VCaP (cell line): Measurements from ENCODE around the gene RNF187.

Experiments
- H3K27ac ChIP-seq: fragments of 450-650 bp; 2 replicates; pipeline ENCODE4 v1.5.1; 2017
- TF ChIP-seq, protein P1 (sequence below): fragments of 450-650 bp; conservative IDR thresholded peaks from 2 replicates; pipeline ENCODE4 v1.5.1; 2017; ENCODE audit warnings: mild to moderate bottlenecking, moderate library complexity

The RNF187 gene

DNA sequence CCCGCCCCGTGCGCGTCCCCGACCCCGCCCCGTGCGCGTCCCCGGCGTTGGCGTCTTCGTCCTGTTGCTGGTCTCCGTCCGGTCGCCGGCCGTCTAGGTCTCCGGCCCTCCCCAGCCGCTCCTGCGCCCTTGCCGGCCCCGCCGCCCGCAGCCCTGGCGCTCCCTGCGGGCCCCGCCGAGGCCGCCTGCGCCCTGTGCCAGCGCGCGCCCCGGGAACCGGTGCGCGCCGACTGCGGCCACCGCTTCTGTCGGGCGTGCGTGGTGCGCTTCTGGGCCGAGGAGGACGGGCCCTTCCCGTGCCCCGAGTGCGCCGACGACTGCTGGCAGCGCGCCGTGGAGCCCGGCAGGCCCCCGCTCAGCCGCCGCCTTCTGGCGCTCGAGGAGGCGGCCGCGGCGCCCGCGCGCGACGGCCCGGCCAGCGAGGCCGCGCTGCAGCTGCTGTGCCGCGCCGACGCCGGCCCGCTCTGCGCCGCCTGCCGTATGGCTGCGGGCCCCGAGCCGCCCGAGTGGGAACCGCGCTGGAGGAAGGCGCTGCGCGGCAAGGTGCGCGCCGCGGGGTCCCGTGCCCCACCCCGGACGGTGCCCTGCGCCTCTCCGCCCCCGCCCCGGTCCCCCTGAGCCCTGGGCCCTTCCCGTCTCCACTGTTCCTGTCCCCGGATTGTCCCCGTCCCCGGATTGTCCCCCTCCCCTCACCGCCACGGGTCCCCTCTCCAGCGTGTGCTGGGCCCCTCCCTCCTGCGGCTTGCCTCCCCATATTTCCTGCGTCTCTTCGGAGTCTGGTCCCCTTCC lies at the start of gene RNF187:
RNF187 (plus strand) TSS at position 47 of the 789 bp plus-strand sequence.
- peak within 1 kb of the TSS; percentile 99 for H3K27ac ChIP-seq
- TF ChIP-seq, protein P1, sequence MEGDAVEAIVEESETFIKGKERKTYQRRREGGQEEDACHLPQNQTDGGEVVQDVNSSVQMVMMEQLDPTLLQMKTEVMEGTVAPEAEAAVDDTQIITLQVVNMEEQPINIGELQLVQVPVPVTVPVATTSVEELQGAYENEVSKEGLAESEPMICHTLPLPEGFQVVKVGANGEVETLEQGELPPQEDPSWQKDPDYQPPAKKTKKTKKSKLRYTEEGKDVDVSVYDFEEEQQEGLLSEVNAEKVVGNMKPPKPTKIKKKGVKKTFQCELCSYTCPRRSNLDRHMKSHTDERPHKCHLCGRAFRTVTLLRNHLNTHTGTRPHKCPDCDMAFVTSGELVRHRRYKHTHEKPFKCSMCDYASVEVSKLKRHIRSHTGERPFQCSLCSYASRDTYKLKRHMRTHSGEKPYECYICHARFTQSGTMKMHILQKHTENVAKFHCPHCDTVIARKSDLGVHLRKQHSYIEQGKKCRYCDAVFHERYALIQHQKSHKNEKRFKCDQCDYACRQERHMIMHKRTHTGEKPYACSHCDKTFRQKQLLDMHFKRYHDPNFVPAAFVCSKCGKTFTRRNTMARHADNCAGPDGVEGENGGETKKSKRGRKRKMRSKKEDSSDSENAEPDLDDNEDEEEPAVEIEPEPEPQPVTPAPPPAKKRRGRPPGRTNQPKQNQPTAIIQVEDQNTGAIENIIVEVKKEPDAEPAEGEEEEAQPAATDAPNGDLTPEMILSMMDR = no peak

GRCh38 chr1:228437424-228437962 lies 49.7 kb upstream of the RNF187 start:
- H3K27ac ChIP-seq = no peak overlapping the region
- TF ChIP-seq, protein P1 = no peak

GRCh38 chr1:228438266-228438665 lies 48.9 kb upstream of the RNF187 start:
- H3K27ac ChIP-seq = no peak overlapping the region
- TF ChIP-seq, protein P1 = no peak

- H3K27ac ChIP-seq = no peak overlapping the region
- TF ChIP-seq, protein P1 = no peak
Measured at GRCh38 chr1:228440761-228441500, 46.3 kb upstream of the RNF187 start.

- no peak overlapping the region for H3K27ac ChIP-seq
- TF ChIP-seq, protein P1 = no peak
Measured at GRCh38 chr1:228443395-228443794, 43.8 kb upstream of the RNF187 start.

GRCh38 chr1:228445490-228445842 lies 41.7 kb upstream of the RNF187 start:
- TF ChIP-seq, protein P1 = no peak
- H3K27ac ChIP-seq = no peak overlapping the region
